ENCODE results near the gene SPEF2.

Gene SPEF2

DNA sequence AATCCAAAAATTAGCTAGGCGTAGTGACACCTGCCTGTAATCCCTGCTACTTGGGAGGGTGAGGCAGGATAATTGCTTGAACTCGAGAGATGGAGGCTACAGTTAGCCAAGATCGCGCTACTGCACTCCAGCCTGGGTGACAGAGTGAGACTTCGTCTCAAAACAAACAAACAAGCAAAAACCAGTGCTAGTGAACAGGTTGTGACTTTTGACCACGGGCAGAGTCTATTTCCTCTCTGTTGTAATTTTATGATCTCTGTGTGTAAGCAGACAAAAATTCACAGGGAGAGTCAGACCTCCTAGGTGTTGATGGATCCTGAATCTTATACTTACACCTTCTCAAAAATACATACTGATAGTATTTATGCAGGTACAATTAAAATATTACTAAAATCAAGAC lies 65.8 kb downstream of the SPEF2 start:
- Histone ChIP-seq H3K27me3 (ENCODE audit: insufficient read depth, poor library complexity, severe bottlenecking) (no peaks in the 10 kb centered on the region), H3K27ac (replicated peaks) (no peak overlapping the region), H3K4me3 (replicated peaks; ENCODE audit: insufficient read depth, low read length) (no peak overlapping the region)
- DNase-seq (ENCODE audit: low read depth in 1 of 2, low spot score in 1 of 2): no peak
- TF ChIP-seq, protein P1, sequence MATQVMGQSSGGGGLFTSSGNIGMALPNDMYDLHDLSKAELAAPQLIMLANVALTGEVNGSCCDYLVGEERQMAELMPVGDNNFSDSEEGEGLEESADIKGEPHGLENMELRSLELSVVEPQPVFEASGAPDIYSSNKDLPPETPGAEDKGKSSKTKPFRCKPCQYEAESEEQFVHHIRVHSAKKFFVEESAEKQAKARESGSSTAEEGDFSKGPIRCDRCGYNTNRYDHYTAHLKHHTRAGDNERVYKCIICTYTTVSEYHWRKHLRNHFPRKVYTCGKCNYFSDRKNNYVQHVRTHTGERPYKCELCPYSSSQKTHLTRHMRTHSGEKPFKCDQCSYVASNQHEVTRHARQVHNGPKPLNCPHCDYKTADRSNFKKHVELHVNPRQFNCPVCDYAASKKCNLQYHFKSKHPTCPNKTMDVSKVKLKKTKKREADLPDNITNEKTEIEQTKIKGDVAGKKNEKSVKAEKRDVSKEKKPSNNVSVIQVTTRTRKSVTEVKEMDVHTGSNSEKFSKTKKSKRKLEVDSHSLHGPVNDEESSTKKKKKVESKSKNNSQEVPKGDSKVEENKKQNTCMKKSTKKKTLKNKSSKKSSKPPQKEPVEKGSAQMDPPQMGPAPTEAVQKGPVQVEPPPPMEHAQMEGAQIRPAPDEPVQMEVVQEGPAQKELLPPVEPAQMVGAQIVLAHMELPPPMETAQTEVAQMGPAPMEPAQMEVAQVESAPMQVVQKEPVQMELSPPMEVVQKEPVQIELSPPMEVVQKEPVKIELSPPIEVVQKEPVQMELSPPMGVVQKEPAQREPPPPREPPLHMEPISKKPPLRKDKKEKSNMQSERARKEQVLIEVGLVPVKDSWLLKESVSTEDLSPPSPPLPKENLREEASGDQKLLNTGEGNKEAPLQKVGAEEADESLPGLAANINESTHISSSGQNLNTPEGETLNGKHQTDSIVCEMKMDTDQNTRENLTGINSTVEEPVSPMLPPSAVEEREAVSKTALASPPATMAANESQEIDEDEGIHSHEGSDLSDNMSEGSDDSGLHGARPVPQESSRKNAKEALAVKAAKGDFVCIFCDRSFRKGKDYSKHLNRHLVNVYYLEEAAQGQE (IDR thresholded peaks at IDR 0.05; ENCODE audit: insufficient replicate concordance, low read depth): no peak
- TF ChIP-seq SPI1 (IDR thresholded peaks at IDR 0.05; ENCODE audit: borderline replicate concordance, low read depth) (no peak), GABPA (IDR thresholded peaks at IDR 0.05; ENCODE audit: low read depth) (no peak), POLR2AphosphoS5 (IDR thresholded peaks at IDR 0.05; ENCODE audit: low read depth) (no peak)
- TF ChIP-seq, protein P2, sequence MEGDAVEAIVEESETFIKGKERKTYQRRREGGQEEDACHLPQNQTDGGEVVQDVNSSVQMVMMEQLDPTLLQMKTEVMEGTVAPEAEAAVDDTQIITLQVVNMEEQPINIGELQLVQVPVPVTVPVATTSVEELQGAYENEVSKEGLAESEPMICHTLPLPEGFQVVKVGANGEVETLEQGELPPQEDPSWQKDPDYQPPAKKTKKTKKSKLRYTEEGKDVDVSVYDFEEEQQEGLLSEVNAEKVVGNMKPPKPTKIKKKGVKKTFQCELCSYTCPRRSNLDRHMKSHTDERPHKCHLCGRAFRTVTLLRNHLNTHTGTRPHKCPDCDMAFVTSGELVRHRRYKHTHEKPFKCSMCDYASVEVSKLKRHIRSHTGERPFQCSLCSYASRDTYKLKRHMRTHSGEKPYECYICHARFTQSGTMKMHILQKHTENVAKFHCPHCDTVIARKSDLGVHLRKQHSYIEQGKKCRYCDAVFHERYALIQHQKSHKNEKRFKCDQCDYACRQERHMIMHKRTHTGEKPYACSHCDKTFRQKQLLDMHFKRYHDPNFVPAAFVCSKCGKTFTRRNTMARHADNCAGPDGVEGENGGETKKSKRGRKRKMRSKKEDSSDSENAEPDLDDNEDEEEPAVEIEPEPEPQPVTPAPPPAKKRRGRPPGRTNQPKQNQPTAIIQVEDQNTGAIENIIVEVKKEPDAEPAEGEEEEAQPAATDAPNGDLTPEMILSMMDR (IDR thresholded peaks at IDR 0.05; ENCODE audit: insufficient read depth, low read length): no peak

DNA sequence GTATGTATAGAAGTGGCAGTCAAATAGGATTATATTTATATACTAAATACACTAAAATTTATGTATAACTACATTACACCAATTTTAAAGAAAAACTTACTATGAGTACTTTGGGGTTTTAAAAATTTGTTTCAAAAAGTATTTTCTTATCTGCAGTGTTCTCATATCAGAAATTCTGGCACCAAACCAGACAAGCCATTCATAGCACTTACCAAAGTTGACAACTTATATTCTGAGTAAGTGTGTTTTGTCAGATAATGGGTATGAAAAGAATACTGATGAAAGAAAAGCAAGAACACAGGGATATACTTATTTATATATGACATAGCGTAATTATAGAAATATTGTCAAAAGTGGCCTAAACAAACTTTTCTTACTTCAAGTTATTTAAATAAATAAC lies 67.5 kb downstream of the SPEF2 start:
- TF ChIP-seq SPI1 (IDR thresholded peaks at IDR 0.05; ENCODE audit: borderline replicate concordance, low read depth) (no peak), POLR2AphosphoS5 (IDR thresholded peaks at IDR 0.05; ENCODE audit: low read depth) (no peak), GABPA (IDR thresholded peaks at IDR 0.05; ENCODE audit: low read depth) (no peak)
- TF ChIP-seq, protein P2 (IDR thresholded peaks at IDR 0.05; ENCODE audit: insufficient read depth, low read length): no peak
- TF ChIP-seq, protein P1 (IDR thresholded peaks at IDR 0.05; ENCODE audit: insufficient replicate concordance, low read depth): no peak
- H3K27ac ChIP-seq (replicated peaks): no peak overlapping the region
- no peaks in the 10 kb centered on the region for H3K27me3 ChIP-seq (ENCODE audit: insufficient read depth, poor library complexity, severe bottlenecking)
- no peak for DNase-seq (ENCODE audit: low read depth in 1 of 2, low spot score in 1 of 2)
- no peak overlapping the region for H3K4me3 ChIP-seq (replicated peaks; ENCODE audit: insufficient read depth, low read length)

DNA sequence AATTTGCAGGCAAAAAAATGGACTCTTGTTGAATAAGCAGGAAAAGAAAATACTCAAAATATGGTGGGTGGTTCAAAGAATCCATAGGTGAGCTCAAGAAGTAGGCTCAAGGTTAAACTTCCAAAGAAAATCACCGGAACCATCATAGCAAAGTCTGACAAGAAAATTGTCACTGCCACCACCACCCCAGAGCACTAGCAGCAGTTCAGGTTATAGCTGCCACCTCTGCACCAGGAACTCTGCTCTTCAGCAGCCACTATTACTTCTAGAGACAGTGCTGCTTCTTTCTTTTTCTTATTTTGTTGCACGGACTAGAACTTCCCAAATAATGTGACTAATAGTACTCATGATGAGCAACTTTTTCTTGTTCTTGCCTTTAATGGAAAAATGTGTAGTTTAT lies 70.3 kb downstream of the SPEF2 start:
- Histone ChIP-seq H3K27me3 (ENCODE audit: insufficient read depth, poor library complexity, severe bottlenecking) (no peaks in the 10 kb centered on the region), H3K27ac (replicated peaks) (no peak overlapping the region), H3K4me3 (replicated peaks; ENCODE audit: insufficient read depth, low read length) (no peak overlapping the region)
- TF ChIP-seq, protein P2 (IDR thresholded peaks at IDR 0.05; ENCODE audit: insufficient read depth, low read length): no peak
- TF ChIP-seq SPI1 (IDR thresholded peaks at IDR 0.05; ENCODE audit: borderline replicate concordance, low read depth) (no peak), GABPA (IDR thresholded peaks at IDR 0.05; ENCODE audit: low read depth) (no peak)
- no peak for DNase-seq (ENCODE audit: low read depth in 1 of 2, low spot score in 1 of 2)

DNA sequence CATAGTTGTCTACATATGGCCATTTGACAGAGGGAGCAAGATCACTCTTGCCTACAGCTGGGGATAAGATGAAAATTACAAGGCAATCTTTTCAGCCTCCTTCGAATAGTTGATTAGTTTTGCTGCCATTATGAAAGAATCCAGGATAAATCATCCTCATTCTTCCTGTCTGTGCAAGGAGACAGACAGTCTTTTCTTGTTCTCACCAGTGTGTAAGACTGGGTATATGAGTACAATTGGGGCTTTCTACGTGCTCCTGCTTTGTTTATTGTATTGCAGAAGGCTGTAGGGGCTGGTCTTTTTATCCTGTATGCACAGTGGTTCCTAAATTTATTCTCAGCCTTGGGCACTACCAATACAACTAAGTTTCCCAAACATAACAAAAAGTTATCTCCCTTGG lies 76.8 kb downstream of the SPEF2 start:
- no peak for DNase-seq (ENCODE audit: low read depth in 1 of 2, low spot score in 1 of 2)
- Histone ChIP-seq H3K4me3 (replicated peaks; ENCODE audit: insufficient read depth, low read length) (no peak overlapping the region), H3K27ac (replicated peaks) (no peak overlapping the region), H3K27me3 (ENCODE audit: insufficient read depth, poor library complexity, severe bottlenecking) (no peaks in the 10 kb centered on the region)
- TF ChIP-seq, protein P2 (IDR thresholded peaks at IDR 0.05; ENCODE audit: insufficient read depth, low read length): no peak
- TF ChIP-seq POLR2AphosphoS5 (IDR thresholded peaks at IDR 0.05; ENCODE audit: low read depth) (no peak), GABPA (IDR thresholded peaks at IDR 0.05; ENCODE audit: low read depth) (no peak), SPI1 (IDR thresholded peaks at IDR 0.05; ENCODE audit: borderline replicate concordance, low read depth) (no peak)
- TF ChIP-seq, protein P1 (IDR thresholded peaks at IDR 0.05; ENCODE audit: insufficient replicate concordance, low read depth): no peak

Data from HL-60 (cell line).